ENCODE results near the gene REPIN1.

The REPIN1 gene

DNA sequence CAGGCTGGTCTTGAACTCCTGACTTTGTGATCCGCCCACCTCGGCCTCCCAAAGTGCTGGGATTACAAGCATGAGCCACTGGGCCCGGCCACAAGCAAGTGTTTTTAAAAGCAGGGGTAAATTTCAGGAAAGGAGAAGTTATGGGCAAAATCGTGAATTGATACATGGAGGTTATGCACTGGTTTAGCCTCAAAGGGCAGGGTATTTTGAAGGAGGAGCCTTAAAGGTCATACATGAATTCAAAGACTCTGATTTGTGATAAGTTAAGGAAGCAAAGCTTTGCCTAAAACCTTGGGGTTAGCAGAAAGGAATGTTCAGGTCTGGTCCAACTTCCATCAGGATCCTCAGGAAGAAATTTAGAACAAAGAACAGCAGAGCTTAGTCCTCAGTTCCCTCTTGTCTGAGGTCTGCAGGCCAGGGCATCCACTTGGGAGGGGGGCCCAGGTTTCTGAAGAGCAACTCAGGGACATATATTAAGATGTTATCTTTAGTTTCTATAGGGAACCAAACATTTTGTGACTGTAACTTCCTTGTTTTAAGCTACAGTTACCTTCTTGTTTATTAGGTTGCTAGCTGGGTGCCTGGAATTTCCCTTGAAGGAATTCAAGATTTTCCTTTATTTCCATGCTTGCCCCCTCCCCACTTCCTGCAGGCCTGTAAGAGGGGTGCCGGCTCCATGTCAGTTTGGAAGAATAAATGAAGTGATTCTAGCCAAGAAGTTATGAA is 2.8 kb upstream of the REPIN1 start:
- FAIRE-seq: no peak
- TF ChIP-seq, protein P1, sequence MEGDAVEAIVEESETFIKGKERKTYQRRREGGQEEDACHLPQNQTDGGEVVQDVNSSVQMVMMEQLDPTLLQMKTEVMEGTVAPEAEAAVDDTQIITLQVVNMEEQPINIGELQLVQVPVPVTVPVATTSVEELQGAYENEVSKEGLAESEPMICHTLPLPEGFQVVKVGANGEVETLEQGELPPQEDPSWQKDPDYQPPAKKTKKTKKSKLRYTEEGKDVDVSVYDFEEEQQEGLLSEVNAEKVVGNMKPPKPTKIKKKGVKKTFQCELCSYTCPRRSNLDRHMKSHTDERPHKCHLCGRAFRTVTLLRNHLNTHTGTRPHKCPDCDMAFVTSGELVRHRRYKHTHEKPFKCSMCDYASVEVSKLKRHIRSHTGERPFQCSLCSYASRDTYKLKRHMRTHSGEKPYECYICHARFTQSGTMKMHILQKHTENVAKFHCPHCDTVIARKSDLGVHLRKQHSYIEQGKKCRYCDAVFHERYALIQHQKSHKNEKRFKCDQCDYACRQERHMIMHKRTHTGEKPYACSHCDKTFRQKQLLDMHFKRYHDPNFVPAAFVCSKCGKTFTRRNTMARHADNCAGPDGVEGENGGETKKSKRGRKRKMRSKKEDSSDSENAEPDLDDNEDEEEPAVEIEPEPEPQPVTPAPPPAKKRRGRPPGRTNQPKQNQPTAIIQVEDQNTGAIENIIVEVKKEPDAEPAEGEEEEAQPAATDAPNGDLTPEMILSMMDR (IDR thresholded peaks at IDR 0.05; ENCODE audit: insufficient read depth, missing control alignments): no peak
- no peak for DNase-seq (ENCODE audit: insufficient read length, low spot score)

- TF ChIP-seq, protein P1 (IDR thresholded peaks at IDR 0.05; ENCODE audit: insufficient read depth, missing control alignments): no peak
- no peak for FAIRE-seq
- DNase-seq (ENCODE audit: insufficient read length, low spot score): no peak
Measured at GRCh38 chr7:150367677-150368095, 936 bp upstream of the REPIN1 start.

DNA sequence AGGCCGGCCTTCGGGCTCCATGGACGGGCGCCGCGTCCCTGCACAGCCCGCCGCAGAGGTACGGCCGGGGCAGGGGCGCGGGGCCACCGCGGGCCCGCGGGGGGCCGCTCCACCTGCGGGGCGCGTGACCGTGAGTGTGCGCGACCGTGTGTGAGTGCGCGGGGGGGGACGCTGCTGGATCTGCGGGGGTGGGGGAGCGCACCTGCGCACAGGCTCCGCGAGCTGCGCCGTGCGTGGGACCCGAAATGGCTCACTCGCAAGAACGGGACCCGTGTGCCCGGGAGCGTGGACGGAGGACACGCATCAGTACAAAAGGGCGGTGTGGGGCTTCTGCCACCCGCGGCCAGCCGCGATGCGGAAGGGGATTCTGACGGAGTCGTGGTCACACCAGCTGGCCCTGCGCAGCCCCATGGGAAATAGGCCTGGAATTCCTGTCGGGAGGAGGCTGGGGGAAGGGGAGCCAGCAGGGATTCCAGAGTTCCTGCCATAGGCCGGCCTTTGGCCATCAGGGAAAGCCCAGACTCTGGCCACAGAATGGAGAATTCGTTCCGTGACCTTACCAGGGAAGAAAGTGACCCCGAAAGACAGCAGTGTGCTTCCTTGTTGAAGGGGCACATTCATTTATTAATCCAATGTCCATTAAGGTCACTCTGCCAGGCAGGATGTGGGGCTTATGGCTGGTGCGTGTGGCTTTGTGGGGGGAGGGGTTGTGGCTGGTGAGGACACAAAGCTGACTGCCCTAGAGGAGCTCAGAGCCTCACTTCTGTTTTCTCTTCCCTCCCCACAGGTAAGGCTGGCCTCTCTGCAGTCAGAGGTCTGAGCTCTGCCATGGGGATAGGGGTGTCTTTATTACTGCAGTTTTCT is 494 bp downstream of the REPIN1 start:
- FAIRE-seq (no peak), DNase-seq (ENCODE audit: insufficient read length, low spot score) (no peak)
- TF ChIP-seq, protein P1 (IDR thresholded peaks at IDR 0.05; ENCODE audit: insufficient read depth, missing control alignments): no peak

GRCh38 chr7:150369748-150370501 is 1.3 kb downstream of the REPIN1 start:
- DNase-seq (ENCODE audit: insufficient read length, low spot score): no peak

GRCh38 chr7:150370612-150371071 is 2.0 kb downstream of the REPIN1 start:
- DNase-seq (ENCODE audit: insufficient read length, low spot score): no peak
- FAIRE-seq: no peak
- TF ChIP-seq, protein P1 (IDR thresholded peaks at IDR 0.05; ENCODE audit: insufficient read depth, missing control alignments): no peak

More at GRCh38 chr7:150369748-150370501, 1.3 kb downstream of the REPIN1 start:
- no peak for FAIRE-seq
- TF ChIP-seq, protein P1 (IDR thresholded peaks at IDR 0.05; ENCODE audit: insufficient read depth, missing control alignments): no peak

DNA sequence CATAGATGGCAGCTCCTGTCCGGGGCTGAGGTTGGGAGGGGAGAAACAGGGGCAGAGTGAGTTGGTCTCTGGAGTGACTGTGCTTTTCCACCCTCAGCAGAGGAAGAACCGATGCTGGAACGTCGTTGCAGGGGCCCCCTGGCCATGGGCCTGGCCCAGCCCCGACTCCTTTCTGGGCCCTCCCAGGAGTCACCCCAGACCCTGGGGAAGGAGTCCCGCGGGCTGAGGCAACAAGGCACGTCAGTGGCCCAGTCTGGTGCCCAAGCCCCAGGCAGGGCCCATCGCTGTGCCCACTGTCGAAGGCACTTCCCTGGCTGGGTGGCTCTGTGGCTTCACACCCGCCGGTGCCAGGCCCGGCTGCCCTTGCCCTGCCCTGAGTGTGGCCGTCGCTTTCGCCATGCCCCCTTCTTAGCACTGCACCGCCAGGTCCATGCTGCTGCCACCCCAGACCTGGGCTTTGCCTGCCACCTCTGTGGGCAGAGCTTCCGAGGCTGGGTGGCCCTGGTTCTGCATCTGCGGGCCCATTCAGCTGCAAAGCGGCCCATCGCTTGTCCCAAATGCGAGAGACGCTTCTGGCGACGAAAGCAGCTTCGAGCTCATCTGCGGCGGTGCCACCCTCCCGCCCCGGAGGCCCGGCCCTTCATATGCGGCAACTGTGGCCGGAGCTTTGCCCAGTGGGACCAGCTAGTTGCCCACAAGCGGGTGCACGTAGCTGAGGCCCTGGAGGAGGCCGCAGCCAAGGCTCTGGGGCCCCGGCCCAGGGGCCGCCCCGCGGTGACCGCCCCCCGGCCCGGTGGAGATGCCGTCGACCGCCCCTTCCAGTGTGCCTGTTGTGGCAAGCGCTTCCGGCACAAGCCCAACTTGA is 2.7 kb downstream of the REPIN1 start:
- FAIRE-seq (no peak), DNase-seq (ENCODE audit: insufficient read length, low spot score) (no peak)
- TF ChIP-seq, protein P1 (IDR thresholded peaks at IDR 0.05; ENCODE audit: insufficient read depth, missing control alignments): no peak
